ENCODE results near the gene ITIH3.
"Not testable (repeated sequence)": the region's sequence is repeated elsewhere in the genome, so short reads cannot be mapped to it uniquely, and the experiment has no call there.

Gene ITIH3

GRCh38 chr3:52794612-52795099 is at the start of gene ITIH3:
Gene ITIH3, plus strand, starts transcription at chr3:52794796. Its CDS starts 8 bp downstream, at chr3:52794804.
- DNase-seq: no peak

DNA sequence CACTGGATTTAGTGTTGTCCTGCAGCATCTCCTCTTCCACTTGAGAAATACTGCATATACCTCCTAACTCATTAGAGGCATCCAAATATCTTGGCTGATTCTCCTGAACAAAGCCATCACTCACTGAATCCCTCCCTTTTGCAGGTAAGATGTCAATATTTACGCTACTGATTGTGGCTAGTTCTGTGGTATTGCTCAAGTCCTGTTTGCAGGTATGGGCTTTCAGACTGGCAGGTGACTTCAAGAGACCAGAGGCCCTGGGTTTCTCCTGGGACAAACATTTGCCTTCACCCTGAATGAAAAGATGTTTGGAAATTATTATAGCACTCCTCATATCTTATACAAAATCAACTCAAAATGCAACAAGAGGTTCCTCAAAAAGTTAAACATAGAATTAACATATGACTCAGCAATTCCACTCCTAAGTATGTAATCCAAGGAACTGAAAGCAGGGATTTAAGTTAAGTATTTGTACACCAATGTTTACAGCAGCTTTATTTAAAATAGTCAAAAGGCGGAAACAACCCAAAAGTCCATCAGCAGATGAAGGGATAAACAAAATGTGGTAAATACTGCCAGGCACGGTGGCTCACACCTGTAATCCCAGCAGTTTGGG is 42.4 kb upstream of the ITIH3 start:
- no peak for DNase-seq

DNA sequence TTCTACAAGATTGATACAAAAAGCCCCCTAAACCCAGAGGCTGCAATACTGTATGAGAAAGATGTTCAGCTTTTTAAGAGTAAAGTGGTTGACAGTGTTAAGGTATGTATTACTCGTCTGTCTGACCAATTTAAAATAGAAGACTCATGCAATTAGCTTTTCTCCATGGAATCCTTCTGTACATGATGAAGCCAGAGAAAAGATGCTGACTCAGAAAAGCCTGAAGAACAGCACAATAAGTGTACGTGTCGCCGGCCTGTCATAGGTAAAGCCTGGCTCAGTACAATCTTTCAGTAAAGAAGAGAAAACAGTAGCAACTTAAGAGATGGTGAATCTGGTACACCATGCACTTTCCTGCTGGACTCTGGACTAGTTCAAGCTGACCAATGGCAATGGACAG is 40.2 kb upstream of the ITIH3 start:
- no peak for DNase-seq

- no peak for DNase-seq
Observed at GRCh38 chr3:52756141-52756540, 38.5 kb upstream of the ITIH3 start.

DNA sequence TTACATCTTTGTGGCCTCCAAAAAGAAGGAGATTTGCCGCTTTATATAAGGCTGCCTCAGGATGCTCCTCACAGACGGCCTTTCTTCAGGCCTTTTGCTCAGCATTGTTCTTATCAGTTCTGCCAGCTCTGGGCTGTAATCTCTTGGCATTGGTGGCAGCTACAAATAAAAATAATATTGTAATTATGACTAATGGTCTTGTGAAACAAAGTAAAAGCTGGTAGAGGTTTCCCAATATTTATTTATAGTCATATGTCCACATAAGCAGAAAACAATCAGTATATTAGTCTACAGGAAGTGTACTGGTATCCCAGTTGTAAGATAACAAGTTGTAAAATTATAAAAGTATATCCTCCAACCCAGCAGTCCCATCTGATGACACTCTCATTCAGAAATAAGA is 31.1 kb upstream of the ITIH3 start:
- DNase-seq: no peak

DNA sequence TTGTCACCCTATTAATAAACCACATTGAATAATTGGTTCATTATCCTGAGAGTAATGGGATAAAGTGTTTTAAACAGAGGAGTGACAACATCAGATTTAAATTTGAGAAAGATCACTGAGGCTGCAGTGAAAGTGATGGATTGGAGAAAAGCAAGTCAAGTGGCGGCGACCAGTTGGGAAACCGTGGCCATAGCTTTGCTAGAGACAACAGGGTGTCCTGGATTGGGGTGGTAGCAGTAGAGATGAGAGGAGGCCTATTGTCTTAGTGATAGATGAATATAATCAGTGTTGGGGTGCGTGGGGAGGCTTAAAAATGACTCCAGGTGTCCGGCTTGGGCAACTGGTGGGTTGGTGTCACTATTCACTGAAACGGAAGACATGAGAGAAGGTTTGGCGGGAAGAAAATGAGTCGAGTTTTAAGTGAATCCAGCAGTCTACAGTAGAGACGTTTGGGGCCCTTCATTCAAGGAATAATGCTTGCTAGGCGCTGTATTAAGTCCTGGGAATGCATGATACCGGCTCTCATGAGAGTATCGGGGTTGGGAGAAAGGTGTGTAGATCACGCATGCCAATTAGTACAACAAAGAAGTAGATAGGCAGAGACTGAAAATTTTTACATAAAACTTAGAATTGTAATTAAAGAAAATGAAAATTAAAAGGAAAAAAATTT is 24.7 kb upstream of the ITIH3 start:
- no peak for DNase-seq

- peak; percentile 88 for DNase-seq
Observed at GRCh38 chr3:52770496-52771333, 23.9 kb upstream of the ITIH3 start, which contains the start of gene NEK4. Gene NEK4, minus strand, starts transcription at chr3:52770940. Its CDS starts 194 bp downstream, at chr3:52770746.

DNA sequence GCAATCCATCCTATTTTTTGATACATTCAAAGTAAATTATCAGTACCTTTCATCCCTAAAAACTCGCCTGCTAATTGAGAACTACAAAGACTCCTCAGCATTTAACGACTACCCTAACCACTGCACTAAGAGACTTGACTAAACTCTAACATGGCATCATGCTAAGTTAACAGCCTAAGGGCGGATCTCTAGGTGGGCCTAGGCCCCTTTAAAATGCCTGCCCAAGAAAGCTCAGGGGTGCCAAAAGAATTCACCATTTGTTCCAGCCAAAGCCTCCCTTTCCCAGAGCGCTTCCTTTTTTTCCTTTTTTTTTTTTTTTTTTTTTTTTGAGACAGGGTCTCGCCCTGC is 23.3 kb upstream of the ITIH3 start:
- peak; percentile 29 for DNase-seq

DNA sequence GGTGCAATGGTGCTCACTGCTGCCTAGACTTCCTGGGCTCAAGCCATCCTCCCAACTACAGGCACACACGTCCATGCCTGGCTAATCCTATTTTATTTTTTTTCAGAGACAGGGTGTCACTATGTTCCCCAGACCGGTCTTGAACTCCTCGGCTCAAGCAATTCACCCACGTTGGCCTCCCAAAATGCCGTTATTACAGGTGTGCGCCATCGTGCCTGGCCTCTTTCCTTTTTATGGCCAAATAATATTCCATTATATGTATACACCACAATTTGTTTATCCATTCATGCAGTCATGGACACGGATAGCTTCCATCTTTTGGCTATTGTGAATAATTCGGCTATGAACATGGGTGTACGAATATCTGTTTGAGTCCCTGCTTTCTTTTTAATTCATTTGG is 22.9 kb upstream of the ITIH3 start:
- no peak for DNase-seq

GRCh38 chr3:52773361-52774065 is 21.1 kb upstream of the ITIH3 start:
- DNase-seq: no peak

- no peak for DNase-seq
Observed at GRCh38 chr3:52774066-52774713, 20.4 kb upstream of the ITIH3 start.

DNA sequence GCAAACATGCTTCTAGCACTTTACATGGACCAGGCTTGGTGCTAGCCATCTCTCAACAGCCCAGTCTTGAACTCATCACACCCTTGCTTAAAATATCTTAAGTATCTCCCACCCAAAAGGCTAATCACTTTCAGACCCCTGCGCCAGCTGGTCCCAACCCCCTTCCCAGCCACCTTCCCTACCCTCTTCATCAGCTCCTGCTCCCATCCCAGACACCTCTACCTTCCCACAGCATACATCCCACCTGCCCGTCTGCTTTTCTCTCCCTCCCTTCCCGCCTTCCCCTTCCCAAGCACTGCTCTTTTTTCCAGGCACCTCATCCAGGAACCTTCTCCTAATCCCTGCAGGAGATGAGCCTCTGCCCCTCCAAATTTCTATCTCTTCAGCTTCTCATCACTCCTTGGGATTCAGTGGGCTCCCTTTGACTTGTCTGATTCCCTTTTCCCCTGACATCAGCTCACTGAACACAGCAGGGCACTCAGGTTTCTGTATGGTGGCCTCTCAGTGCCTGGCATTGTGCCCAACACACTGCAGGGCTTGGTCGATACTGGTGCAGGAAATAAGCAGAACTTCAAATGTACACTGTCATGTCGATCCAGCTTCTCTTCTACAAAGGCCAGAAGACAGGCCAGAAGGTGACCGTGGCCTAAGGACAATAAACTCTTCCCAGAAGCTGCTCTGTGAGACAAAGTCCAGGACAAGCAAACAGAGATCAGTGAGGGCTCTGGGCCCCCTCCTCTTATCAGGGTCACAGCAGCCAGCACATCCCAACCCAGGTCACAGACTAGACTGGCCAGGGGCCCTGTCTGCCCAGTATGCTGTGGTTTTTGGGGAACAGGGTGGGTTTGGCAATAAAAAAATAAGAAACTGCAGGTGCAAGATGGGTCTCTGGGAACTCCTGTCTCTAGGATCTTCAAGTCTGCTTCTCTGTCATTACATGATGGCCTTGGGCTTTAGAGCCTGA is 19.4 kb upstream of the ITIH3 start:
- DNase-seq: peak; percentile 15

- DNase-seq: no peak
Observed at GRCh38 chr3:52775877-52776276, 18.7 kb upstream of the ITIH3 start.

DNA sequence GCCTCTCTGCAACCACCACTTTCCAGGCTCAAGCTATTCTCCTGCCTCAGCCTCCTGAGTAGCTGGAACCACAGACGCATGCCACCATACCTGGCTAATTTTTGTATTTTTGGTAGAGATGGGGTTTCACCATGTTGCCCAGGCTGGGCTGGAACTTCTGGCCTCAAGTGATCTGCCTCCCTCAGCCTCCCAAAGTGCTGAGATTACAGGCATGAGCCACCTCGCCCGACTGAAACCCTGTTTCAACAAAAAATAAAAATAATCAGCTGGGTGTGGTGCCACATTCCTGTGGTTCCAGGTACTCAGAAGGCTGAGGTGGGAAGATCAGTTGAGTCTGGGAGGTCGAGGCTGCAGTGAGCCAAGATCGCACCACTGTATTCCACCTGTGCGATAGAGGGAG is 18.1 kb upstream of the ITIH3 start:
- not testable (repeated sequence) for DNase-seq

DNA sequence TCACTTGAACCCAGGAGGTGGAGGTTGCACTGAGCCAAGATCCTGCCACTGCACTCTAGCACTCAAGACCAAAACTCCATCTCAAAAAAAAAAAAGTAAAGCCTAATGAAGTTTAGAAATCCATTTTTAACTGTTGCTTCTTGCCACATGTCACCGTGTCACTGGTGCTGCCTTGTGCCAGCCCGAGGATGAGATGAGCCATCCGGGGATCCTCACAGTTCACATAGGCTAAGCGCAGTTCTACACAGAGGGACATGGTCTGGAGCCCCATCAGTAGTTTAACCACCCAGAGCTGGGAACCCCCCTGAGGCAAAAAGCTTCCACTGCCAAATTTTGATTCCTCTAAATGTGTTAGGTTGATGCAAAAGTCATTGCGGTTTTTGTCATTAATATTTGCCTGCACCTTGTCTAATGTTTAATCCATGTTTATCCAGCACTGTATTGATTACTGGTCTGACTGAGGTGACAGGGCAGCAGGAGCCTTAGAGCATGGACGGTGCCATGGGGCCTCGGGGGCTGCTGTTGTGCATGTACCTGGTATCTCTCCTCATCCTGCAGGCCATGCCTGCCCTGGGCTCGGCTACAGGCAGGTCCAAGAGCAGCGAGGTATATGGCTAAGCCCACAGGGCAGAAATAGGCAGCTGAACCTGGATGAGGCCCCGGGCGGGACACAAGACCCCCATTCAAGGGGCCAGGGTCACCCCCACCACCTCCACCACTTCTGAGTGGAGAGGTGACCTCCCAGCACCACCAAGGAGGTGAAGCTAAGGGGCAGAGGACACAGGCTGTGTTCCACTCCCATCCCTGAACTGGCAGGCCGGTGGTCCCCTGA is 17.3 kb upstream of the ITIH3 start, which contains the start of gene ITIH1:
Gene ITIH1 (plus strand): TSS at position 473 of the 832 bp plus-strand sequence. CDS start 17 bp downstream, at position 490.
- no peak for DNase-seq

DNA sequence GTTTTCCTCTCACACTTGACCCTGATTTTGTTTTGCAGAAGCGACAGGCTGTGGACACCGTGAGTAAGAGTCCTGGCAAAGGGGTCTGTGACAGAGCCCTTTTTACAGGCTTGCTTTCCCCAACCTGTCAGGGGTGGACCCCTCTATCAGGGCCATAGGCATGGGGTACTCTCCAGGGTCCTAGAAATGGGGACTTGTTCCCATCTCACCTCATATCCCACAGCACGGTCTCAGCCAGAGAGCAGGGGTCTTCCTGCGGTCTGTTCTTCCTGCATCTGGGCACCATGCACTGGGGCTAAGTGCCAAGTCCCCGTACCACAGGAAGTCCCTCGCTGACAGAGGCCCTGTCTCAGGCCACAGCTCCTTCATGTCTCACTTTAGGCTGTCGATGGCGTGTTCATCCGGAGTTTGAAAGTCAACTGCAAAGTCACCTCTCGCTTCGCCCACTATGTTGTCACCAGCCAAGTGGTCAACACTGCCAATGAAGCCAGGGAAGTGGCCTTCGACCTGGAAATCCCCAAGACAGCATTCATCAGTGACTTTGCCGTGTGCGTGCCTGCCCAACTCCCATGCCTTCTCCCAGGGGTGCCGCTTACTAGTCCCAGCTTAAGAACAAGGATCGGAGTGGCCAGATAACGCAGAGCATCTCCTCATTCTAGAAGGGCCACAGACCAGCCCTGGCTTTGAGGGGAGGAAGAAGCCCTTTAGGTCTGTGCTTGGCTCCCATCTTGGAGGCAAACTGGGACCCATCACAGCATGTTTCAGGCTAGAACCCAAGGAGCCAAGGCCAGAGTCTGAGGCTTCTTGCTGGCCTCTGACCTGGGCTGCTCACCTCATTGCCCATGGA is 16.4 kb upstream of the ITIH3 start:
- no peak for DNase-seq

- DNase-seq: no peak
Observed at GRCh38 chr3:52779011-52779836, 15.4 kb upstream of the ITIH3 start.

DNA sequence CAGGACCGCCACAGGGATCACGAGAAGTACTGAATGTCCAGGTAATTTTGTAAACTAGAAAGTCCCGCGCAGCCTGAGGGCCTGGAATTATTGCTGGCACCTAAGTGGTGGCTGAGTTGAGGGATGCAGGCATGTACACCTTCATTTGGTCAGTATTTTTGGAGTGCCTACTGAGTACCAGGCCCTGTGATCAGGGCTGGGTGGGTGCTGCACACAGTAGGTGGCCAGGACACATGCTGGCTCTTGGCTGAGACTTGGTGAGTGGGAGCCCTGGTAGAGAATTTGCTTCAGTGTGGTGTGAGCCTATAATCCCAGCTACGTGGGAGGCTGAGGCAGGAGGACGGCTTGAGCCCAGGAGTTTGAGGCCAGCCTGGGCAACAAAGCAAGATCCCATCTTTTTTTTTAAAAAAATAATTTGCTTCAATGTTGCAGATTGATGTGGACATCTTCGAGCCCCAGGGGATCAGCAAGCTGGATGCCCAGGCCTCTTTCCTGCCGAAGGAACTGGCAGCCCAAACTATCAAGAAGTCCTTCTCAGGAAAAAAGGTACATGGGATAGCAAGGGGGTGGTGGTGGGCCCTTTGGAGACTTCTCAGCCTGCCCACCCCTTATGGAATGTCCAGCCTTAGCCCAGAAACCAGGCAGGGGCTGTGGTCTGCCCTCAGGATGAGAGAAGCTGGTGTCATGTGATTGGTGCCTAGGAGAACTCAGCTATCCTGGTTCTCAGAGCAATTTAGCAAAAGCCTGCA is 14.6 kb upstream of the ITIH3 start:
- no peak for DNase-seq

Data from NCI-H146 (cell line).